H1 (cell line): ENCODE measurements around the gene AGR2. TPM values are rescaled to one million over a fixed set of nuclear protein-coding genes. Genes with fewer than 3 reads are reported as not detected.

ENCODE experiments used
- CHD1 ChIP-seq: IDR thresholded peaks from 2 replicates; pipeline ENCODE4 v1.6.1; 2012; ENCODE audit warnings: low read depth, low read length, improper control_type of control experiment
- polyA plus RNA-seq, 7 experiments: library from polyadenylated mRNA; depleted of rRNA in 3 of 7; stranded (reverse) in 5 of 7; unstranded in 2 of 7; fragments of >200 nt in 5 of 7; fragments of 200-250 nt in 2 of 7; gene quantifications; 1 replicate in 5 of 7; 2 replicates in 1 of 7; 4 replicates in 1 of 7; pipeline versions ENCODE4 v1.2.1 to v1.2.3, GENCODE V29; 2011 to 2013; ENCODE audit warnings: missing spikeins in 2 of 7, mixed read lengths in 2 of 7
- total RNA-seq: library from RNA; stranded (reverse); fragmentation: NEBNext Ultra II Directional; extraction: Animal tissue kit (Norgen Biotek cat#: 25700); gene quantifications from 2 replicates; pipeline ENCODE4 v1.2.1, GENCODE V29; 2021

AGR2 gene
- total and polyA plus RNA-seq, 2 of the 8 experiments (the other 6 are each of a cell fraction or from before 2014, with no cell fraction given): not detected

- no peak for TF ChIP-seq CHD1
Observed at GRCh38 chr7:16838386-16838785, 33.6 kb upstream of the AGR2 start (continued).
